ENCODE measurements around the gene WHRN. TPM values are rescaled to one million over a fixed set of nuclear protein-coding genes. Genes with fewer than 3 reads are reported as not detected.

The WHRN gene
- total RNA-seq, 4 donors from 2014 or later = 8.4 to 12.9 (median 11.0) TPM

GRCh38 chr9:114450181-114450580, 55.1 kb downstream of the WHRN start:
- Histone ChIP-seq H3K27ac (no peak overlapping the region), H3K27me3 (no peaks in the 10 kb centered on the region), H3K9me3 (no peaks in the 10 kb centered on the region), H3K4me3 (no peak overlapping the region), H3K4me1 (peaks cover 0 to 8% (median 0%) of the 10 kb centered on the region in 3 donors), H3K36me3 (no peaks in the 10 kb centered on the region)
- no peak for TF ChIP-seq CTCF (IDR thresholded peaks at IDR 0.05)
- TF ChIP-seq POLR2AphosphoS5 (IDR thresholded peaks at IDR 0.05) = no peak
- no peak for TF ChIP-seq POLR2A (IDR thresholded peaks at IDR 0.05)
- no peak for TF ChIP-seq EP300 (IDR thresholded peaks at IDR 0.05)
- 58% methylated on average over 2 of the region's 3 CpGs; no CpG with 5 or more reads in 1 of the 2 donors for WGBS, 2 donors (ENCODE audit: low coverage in 1 of 2)
- ATAC-seq = no peak

DNA sequence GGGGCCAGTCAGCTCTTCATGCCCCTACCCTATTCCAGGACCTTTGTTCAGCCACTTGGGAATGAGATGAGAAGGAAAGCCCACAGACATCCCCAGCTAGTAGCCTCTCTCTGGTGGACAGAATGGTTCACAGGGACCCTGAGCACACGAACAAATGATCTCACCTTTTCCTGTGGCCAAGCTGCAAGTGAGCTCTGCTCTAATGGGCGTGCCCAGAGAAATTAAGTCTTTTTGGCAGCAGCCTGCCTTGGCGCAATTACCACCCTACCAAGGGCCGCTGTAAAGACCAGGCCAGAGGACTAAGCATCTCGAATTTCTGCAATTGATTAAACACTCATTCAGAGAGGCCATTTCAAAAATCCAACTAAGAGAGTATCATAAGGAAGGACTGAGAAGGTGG, 56.0 kb downstream of the WHRN start:
- ATAC-seq = no peak
- H3K27me3 ChIP-seq = no peaks in the 10 kb centered on the region
- TF ChIP-seq CTCF (IDR thresholded peaks at IDR 0.05) (no peak), EP300 (IDR thresholded peaks at IDR 0.05) (no peak), POLR2AphosphoS5 (IDR thresholded peaks at IDR 0.05) (no peak), POLR2A (IDR thresholded peaks at IDR 0.05) (no peak)
- H3K9me3 ChIP-seq = no peaks in the 10 kb centered on the region
- H3K36me3 ChIP-seq = no peaks in the 10 kb centered on the region
- peaks cover 0 to 8% (median 0%) of the 10 kb centered on the region in 3 donors for H3K4me1 ChIP-seq
- H3K4me3 ChIP-seq = no peak overlapping the region
- 66 to 83% methylated on average over 1 to 3 of the region's 5 CpGs for WGBS, 2 donors (ENCODE audit: low coverage in 1 of 2)
- H3K27ac ChIP-seq = no peak overlapping the region

- no peak overlapping the region for H3K4me3 ChIP-seq
- H3K4me1 ChIP-seq = peaks cover 0 to 8% (median 0%) of the 10 kb centered on the region in 3 donors
- TF ChIP-seq EP300 (IDR thresholded peaks at IDR 0.05) (no peak), POLR2A (IDR thresholded peaks at IDR 0.05) (no peak), CTCF (IDR thresholded peaks at IDR 0.05) (no peak), POLR2AphosphoS5 (IDR thresholded peaks at IDR 0.05) (no peak)
- WGBS, 2 donors (ENCODE audit: low coverage in 1 of 2) = 100% methylated on average over 1 of the region's 2 CpGs; no CpG with 5 or more reads in 1 of the 2 donors
- no peaks in the 10 kb centered on the region for H3K9me3 ChIP-seq
- H3K27me3 ChIP-seq = no peaks in the 10 kb centered on the region
- ATAC-seq = no peak
- no peaks in the 10 kb centered on the region for H3K36me3 ChIP-seq
- no peak overlapping the region for H3K27ac ChIP-seq
These were observed 56.6 kb downstream of the WHRN start for GRCh38 chr9:114448706-114449105.

- Histone ChIP-seq H3K4me1 (no peaks in the 10 kb centered on the region), H3K36me3 (no peaks in the 10 kb centered on the region), H3K4me3 (no peak overlapping the region)
These were observed 58.4 kb downstream of the WHRN start for GRCh38 chr9:114446672-114447450.

More at GRCh38 chr9:114446672-114447450, 58.4 kb downstream of the WHRN start:
- WGBS, 2 donors (ENCODE audit: low coverage in 1 of 2) = 73 to 75% methylated on average over 4 to 5 of the region's 8 CpGs
- Histone ChIP-seq H3K9me3 (no peaks in the 10 kb centered on the region), H3K27ac (no peak overlapping the region), H3K27me3 (no peaks in the 10 kb centered on the region)
- TF ChIP-seq POLR2AphosphoS5 (IDR thresholded peaks at IDR 0.05) = no peak
- TF ChIP-seq POLR2A (IDR thresholded peaks at IDR 0.05) = no peak
- no peak for TF ChIP-seq EP300 (IDR thresholded peaks at IDR 0.05)
- no peak for TF ChIP-seq CTCF (IDR thresholded peaks at IDR 0.05)
- no peak for ATAC-seq

Measured in gastroesophageal sphincter (tissue), 4 donors.